GM21528 (cell line): ENCODE results near the gene RNF224.

Source experiments
- ATAC-seq: cut with Tn5 transposase; IDR thresholded peaks from one replicate; pipeline ENCODE4 v1.9.1; 2021; ENCODE audit warnings: mild to moderate bottlenecking, moderate library complexity; ENCODE audit not compliant: unreplicated experiment, low FRiP score

The RNF224 gene

DNA sequence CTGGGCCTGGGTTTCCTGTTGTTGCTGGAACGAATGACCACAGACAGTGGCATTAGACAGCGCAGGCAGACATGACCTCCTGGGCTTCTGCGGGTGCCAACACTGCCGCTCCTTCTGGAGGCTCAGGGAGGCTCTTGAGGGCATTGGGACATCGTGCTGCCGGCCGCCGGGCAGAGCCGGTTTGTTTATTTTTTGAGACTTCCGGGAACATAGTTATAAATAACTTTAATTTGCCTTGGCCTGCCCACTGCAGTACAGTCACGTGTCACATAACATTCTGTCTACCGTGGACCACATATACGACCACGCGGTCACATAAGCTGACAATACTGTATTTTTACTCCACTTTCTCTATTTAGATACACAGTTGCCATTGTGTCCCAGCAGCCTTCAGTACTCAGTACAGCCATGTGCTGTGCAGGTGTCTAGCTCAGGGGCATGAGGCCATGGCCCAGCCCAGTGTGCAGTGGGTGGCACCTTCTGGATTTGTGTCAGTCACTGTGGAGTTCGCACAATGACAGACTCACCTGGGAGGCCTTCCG lies 42.0 kb downstream of the RNF224 start:
- no peak for ATAC-seq

DNA sequence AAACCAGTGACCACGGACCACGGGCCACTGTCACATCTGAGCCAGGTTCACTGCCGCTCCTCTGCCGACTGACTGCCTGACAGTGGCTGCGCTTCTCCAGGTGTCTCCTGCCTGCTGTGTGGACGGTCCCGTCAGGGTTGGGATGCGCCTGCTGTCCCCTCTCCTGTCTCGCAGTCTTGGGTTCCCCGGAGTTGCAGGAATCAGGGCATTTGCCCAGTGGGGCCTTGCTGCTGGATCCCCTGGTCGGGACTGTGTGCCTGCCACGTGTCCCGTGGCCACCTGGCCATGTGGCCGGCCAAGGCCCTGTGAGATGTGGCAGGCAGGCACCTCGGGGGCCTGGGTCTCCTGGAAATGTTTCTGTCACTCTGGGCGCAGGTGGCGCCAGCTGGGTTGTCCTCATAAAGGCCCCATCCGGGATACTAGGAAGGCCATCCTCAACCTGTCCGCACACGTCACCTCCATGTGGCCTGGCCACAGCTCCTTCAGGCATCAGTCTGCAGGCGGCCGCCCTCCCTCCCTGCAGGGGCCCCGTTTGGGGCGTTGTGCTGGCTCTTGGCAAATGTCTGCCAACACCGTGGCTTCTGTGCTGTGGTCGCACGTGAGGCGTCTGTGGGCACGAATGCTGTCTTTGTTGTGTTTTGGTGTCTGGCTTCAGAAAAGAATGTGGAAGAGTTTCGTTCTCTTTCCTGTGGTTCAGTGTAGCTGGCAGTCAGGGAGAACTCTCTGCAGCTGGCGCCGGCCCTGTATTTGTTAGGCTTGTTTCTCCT lies 43.8 kb downstream of the RNF224 start:
- ATAC-seq = no peak

DNA sequence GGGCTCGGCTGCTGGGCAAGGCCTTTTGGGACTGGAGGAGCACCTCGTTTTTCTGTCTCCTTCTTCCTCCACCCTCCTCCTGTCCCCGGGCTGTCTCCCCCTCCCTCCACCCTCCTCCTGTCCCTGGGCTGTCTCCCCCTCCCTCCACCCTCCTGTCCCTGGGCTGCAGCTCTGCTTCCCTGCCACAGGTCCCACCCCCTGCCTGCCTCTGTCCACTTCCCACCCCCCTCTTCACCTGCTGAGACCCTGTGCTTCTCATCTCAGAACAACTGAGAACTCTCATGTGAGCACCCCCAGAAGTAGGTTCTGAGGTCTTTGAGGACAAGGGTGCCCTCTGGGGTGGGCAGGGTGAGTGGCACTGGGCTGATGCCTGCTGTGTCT lies 44.4 kb downstream of the RNF224 start:
- ATAC-seq = no peak

DNA sequence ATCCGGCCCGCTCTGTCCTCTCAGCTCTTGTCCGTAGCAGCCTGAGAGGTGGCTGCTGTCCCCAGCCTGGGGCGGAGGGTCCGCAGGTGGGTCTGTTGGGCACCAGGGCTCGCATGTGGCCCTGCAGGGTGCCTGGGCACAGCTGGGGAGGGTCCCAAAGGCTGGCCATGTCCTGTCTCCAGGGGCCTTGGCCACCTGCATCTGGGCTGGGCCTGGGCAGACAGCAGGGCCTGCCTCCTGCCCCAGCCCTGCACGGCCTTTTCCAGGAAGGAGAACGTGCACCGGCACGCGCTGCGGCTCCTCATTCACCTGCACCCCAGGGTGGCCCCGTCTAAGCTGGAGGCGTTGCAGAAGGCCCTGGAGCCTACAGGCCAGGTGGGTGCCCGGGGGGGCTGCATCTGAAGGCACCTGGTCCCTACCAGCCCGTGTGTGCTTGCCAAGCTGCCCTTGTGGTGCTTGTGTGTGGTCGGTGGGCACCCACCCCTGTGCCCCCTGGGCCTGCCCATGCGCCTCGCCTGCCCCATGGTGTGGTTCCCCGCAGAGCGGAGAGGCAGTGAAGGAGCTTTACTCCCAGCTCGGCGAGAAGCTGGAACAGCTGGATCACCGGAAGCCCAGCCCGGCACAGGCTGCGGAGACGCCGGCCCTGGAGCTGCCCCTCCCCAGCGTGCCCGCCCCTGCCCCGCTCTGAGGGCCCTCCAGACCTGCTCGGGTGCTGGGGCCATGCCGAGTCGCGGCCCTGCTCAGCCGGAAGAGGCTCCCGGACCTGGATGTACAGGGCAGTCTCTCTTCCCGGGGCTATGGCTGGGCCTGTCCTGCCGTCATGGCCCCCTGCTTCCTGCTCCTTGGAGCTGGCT lies 45.2 kb downstream of the RNF224 start:
- no peak for ATAC-seq

DNA sequence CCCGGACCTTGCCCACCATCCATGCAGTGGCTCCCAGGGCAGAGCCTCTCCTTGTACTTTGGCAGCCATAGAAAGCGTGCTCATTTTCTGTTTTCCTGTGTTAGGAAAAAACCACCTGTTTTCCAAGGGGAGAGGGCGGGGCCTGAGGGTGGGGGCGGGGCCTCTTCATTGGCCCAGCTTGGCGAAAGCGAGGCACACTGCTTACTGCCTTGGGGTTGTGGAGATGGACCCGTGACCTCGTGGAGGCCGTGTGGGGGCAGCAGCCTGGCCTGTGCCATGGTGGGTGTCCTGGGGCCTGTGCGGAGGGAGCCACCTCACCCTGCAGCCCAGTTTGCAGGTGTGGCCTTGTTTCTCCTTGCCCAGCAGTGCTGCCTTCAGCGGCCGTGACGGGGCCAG lies 45.8 kb downstream of the RNF224 start:
- ATAC-seq = no peak

DNA sequence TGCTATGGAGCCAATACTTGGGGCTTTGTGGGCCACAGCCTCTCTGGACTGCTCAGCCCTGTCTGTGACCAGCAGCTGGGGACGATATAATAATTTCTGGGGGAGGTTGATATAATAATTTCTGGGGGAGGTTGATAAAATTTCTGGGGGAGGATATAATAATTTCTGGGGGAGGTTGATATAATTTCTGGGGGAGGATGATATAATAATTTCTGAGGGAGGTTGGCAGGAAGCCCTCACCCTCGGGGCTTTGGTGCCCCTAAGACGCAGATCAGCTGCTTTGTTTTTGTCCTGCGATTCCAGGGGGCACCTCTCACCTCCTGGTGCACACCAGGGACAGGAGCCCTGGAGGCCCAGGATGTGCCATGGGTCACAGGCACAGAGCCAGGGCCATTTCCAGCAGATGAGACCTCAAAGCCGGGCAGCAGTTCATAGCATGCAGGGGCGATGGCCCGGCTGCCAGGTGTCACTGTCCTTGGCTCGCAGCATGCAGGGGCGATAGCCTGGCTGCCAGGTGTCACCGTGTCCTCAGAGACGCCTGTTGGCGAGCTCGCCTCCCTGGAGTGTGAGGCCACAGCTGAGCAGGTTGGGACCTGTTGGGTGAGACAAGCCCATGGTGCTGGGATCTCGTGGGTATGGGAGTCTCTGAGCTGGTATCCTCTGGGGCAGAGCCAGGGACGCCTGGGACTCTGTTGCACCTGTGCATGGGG lies 46.5 kb downstream of the RNF224 start:
- no peak for ATAC-seq

DNA sequence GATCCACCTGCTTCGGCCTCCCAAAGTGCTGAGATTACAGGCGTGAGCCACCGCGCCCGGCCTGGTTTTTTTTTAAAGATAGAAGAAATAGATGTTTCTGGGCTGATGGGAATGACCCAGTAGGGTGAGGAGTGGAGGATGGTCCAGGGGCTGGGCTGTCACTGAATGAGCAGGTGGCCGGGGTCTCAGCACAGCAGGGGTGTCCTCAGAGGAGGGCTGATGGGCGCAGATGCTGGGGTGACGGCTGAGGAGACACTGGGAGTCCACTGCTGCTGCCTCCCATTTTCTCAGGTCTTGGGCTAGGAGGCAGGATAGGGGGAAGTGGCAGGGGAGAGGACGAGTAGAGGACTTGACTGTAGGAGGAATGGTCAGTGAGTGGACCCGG lies 47.9 kb downstream of the RNF224 start:
- no peak for ATAC-seq

DNA sequence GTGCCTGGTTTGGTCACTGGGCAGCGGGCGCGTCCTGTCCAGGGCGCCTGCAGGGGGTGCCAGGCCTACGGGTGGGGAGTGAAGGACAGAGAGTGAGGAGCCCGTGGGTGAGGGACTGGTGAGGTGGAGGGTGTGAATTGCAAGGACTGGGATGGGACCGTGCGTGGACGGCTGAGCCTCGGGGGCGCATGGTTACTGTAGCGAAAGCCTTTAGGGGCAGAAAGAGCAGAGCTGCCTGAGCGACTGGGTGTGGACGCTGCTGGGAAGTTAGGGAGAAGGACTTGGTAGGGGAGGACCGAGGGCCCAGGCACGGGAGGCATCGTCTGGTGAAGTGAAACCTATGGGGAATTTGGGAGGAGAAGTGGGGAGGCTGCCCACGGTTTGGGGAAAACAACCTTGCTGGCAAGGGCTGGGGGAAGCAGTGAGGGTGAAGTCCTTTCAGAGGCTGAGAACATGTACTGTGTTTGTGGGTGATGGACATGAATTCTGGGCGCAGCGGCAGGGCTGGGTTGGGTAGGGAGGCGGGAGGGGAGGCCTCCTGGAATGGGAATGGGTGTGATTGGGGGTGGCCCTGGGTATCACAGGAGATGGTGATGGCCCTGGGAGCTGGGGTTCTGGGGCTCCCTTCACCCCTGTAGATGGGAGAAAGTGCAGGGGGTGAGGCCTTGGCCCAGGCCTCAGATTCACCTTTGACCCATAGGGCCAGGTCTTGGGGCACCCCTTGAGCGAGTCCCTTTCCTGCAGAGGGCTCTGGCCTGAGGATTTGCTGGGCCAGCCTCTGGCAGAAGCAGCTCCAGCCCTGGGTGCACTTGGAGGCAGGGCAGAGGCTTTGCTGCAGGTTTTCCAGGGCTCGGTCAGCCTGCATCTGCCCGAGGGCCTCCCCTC lies 48.5 kb downstream of the RNF224 start:
- no peak for ATAC-seq

DNA sequence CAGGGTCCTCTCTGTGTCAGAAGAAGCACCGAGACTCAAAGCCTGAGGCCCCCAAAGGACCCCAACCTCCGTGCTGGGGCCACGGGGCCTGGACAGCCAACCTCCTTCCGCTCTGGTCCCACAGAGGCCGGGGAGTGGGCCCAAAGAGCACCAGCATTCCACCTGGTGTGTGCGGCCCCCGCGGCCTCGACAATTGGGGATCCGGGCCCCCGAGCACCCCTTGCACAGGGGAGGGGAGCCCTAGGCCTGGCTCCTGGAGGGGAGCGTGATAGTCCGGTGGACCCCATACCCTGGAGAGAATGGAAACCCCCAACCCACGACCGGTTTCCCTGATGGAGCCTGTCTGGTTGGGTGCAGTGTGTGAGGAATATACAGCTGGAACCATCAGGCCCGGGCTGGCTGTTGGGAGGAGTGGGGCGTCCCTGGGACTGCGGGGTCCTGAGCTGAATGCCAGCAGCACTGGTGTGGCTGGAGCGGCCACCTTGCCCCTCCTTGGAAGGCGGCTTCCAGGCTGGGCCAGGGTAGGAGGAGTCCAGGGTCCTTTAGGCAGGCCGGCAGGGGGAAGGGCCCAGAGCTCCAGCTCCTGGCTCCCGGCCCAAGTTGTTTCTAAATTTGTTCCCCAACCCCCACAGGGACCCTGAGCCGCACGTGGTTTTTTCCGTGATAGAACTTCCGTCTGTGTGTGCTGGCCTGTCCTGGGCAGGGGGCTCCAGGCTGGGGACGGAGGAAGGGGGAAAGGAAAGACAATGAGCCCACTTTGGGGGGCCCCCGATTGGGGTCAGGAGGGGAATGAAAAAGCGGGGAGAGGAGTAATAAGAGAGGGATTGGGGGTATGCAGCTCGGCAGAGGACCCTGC lies 49.4 kb downstream of the RNF224 start:
- no peak for ATAC-seq

DNA sequence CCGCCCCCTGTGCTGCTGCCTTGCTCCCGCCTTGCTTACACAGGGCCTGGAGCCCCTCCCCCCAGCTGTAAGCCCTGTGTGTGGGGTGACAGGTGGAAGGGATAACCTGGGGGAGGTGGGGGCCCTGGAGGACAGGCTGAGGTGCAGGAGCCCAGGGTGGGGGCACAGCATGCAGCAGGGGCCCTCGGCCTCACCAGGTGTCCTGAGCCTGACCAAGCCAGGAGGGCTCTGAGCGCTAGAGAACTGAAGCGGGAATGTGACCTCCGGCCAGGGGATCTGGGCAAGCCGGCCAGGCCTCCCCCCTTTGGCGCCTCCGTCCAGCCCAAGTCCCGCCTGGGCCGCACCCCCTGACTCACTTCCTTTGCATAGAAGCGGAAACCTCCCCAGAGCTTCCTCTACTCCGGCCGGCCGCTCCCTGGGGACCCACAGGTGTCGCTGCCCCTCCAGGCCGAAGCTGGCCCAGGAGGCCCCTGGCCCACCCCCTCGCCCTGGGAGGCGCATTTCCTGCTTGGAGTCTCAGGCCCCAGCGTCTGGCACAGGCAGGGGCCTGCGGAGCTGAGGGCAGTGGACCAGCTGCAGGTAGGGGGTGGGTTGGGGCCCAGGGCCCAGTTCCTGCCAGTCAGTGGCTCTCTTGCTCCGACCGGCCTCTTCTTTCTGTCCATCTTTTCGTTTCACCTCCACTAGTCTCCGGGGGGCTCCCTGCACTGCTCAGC lies 50.2 kb downstream of the RNF224 start, which contains the start of gene TOR4A:
Gene TOR4A (plus strand): TSS at position 398 of the 713 bp plus-strand sequence. CDS start 964 bp downstream, outside the sequence.
- peak; percentile 68 for ATAC-seq

DNA sequence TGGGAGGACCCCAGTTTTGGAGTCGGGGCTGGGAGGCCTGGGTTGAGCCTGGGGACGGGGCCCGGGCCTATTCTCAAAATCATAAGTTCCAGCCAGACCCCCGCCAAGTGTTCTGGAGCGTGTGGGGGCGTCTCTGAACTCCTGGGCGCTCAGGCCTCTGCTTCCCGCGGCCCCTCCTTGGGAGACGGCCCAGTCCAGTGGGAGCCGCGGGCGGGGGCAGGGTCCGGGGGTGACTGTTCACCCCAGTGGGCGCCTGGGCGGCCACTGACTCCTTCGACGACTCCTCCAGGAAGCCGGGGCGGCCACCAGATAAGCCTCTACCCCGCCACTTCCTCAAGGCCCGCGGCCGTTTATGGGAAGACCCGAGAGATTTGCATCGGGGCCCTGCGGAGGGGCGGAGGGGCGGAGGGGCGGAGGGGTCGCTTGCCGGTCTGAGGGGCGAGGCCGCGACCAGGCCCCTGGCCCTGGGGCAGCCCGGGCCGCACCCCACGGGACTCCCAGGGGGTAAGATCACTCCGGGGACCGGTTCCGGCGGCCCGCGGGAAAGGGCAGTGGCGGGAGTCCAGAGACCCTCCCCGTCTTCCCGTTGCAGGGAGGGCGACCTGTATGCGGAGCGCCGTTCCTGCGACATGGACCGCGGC lies 50.9 kb downstream of the RNF224 start:
- peak; percentile 10 for ATAC-seq
